ENCODE data around the gene NDUFA5. TPM values are rescaled to one million over a fixed set of nuclear protein-coding genes. Genes with fewer than 3 reads are reported as not detected.

NDUFA5 gene
- total RNA-seq, 1 donor from 2014 or later = 85.8 TPM

DNA sequence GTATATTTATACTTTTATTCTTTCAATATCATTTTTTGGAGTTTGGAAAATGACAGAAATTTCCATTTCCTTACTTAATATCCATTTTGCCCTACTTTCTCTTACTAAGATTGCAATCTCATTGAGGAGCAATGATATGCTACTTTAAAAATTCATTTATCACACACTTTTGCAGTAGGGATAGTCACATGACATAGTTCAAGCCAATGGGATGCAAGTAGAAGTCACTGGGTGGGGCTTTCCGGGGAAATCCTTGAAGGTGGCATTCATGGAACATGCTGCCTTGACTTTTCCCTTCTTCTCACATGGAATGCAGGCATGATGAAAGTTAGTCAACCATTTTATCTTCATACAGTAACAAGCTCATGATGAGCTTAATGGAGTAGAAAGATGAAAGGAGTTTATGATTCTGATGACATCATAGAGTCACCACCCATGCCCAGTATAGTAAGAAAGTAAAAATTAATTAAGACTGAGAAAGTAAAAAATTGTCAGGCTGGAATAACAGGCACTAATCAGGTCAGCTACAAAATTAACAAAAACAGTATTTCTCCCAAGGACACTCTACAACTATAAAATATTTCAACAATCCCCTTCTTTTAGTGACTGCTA lies 56.6 kb downstream of the NDUFA5 start:
- Mint-ChIP-seq H3K36me3 (no peaks in the 10 kb centered on the region), H3K4me3 (no peak overlapping the region), H3K27ac (no peak overlapping the region), H3K9me3 (peaks cover 3% of the 10 kb centered on the region), H3K27me3 (no peaks in the 10 kb centered on the region), H3K4me1 (ENCODE audit: unreplicated experiment) (peaks cover 6% of the 10 kb centered on the region)
- no peak for DNase-seq (ENCODE audit: extremely low spot score, unreplicated experiment)
- TF ChIP-seq, protein P1, sequence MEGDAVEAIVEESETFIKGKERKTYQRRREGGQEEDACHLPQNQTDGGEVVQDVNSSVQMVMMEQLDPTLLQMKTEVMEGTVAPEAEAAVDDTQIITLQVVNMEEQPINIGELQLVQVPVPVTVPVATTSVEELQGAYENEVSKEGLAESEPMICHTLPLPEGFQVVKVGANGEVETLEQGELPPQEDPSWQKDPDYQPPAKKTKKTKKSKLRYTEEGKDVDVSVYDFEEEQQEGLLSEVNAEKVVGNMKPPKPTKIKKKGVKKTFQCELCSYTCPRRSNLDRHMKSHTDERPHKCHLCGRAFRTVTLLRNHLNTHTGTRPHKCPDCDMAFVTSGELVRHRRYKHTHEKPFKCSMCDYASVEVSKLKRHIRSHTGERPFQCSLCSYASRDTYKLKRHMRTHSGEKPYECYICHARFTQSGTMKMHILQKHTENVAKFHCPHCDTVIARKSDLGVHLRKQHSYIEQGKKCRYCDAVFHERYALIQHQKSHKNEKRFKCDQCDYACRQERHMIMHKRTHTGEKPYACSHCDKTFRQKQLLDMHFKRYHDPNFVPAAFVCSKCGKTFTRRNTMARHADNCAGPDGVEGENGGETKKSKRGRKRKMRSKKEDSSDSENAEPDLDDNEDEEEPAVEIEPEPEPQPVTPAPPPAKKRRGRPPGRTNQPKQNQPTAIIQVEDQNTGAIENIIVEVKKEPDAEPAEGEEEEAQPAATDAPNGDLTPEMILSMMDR (conservative IDR thresholded peaks at IDR 0.05) = no peak

DNA sequence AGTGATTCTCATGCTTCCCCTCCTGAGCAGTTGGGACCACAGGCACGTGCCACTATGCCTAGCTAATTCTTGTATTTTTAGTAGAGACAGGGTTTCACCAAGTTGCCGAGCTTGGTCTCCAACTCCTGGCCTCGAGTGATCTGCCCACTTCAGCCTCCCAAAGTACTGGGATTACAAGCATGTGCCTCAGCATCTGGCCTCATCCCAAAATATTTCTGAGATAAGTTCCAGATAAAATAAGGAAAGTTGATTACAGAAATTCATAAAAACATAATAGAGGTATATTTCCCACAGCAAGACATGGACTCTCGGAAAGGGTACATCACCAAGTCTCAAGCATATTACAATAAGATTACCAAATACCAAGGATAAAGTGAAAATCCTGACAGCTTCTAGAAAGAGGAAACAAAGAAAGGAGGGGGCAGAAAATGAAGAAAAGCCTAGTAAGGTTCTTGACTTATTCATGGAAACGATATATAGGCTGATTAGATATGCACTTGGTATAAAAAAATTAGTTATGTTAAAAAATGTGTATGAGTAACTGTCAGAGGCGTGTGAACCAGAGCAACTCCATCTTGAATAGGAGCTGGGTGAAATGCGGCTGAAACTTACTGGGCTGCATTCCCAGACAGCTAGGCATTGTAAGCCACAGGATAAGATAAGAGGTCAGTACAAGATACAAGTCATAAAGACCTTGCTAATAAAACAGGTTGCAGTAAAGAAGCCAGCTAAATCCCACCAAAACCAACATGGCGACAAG lies 58.2 kb downstream of the NDUFA5 start:
- Mint-ChIP-seq H3K27me3 (no peaks in the 10 kb centered on the region), H3K4me1 (ENCODE audit: unreplicated experiment) (peaks cover 6% of the 10 kb centered on the region), H3K36me3 (no peaks in the 10 kb centered on the region), H3K4me3 (no peak overlapping the region), H3K27ac (no peak overlapping the region), H3K9me3 (no peaks in the 10 kb centered on the region)
- TF ChIP-seq, protein P1 (conservative IDR thresholded peaks at IDR 0.05) = no peak
- no peak for DNase-seq (ENCODE audit: extremely low spot score, unreplicated experiment)

DNA sequence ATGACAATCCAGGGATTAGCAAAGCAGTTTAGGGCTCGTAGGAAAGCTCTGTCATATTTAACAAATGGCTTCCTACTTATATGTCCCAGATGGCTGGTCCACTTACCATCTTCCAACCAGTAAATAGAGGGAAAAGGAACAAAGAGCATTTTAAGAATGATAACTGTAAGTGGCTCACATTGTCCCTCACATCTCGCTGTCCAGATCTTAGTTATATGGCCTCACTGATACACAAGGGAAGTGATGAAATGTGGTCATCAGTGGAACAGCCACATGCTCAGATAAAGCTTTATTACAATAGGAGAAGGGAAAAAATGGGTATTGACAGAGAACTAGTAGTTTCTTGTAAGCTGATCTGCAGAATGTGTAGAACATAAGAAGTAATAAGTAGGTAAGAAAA lies 59.0 kb downstream of the NDUFA5 start:
- no peak overlapping the region for H3K27ac Mint-ChIP-seq
- DNase-seq (ENCODE audit: extremely low spot score, unreplicated experiment) = no peak
- H3K27me3 Mint-ChIP-seq = no peaks in the 10 kb centered on the region
- H3K4me3 Mint-ChIP-seq = no peak overlapping the region
- H3K4me1 Mint-ChIP-seq (ENCODE audit: unreplicated experiment) = peaks cover 6% of the 10 kb centered on the region
- H3K36me3 Mint-ChIP-seq = no peaks in the 10 kb centered on the region
- TF ChIP-seq, protein P1 (conservative IDR thresholded peaks at IDR 0.05) = no peak
- no peaks in the 10 kb centered on the region for H3K9me3 Mint-ChIP-seq

DNA sequence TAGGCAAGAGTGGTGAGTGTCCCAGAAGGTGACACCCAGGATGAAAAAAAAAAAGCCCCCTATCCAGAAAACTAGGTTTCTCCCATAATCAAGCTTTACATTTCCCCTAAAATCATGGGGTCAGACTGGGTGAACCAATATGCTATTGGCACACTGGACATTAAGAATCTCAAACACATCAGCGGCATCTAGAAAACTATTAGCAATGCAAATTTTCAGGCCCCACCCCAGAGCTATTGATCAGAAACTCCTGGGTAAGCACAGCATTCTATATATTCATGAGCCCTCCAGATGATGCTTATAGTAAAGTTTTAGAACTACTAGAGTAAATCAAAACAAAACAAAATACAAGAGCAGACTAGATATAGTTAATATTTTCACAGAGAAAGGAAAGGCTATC lies 59.6 kb downstream of the NDUFA5 start:
- no peak overlapping the region for H3K4me3 Mint-ChIP-seq
- H3K27me3 Mint-ChIP-seq = no peaks in the 10 kb centered on the region
- no peak overlapping the region for H3K27ac Mint-ChIP-seq
- H3K4me1 Mint-ChIP-seq (ENCODE audit: unreplicated experiment) = peaks cover 6% of the 10 kb centered on the region
- H3K36me3 Mint-ChIP-seq = no peaks in the 10 kb centered on the region
- H3K9me3 Mint-ChIP-seq = no peaks in the 10 kb centered on the region
- TF ChIP-seq, protein P1 (conservative IDR thresholded peaks at IDR 0.05) = no peak
- no peak for DNase-seq (ENCODE audit: extremely low spot score, unreplicated experiment)

DNA sequence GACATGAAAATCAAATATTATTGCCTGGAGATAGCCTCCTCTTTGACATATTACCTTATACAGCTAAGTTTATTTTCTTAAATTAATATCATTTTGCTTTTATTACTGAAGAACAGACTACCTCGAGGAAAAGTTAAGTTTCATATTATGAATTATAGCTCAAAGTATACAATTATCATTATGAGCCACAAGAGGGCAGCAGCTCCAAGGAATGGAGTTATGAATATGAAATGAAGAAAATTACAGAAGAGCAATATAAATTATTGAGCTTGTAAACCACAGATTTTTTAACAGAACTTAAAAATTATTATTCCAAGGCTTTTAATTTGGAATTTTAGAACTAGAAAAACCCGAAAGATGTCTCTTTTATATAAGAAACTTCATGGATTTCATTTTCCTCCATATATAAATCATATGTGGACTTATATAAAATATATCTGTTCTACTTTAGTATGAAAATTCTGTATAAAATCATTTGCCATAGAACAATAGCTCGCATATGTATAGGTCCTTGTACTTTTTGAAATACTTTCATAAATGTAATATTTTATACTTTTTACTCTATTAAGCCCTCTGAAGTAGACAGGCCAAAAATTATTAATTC lies 63.3 kb downstream of the NDUFA5 start:
- H3K4me3 Mint-ChIP-seq = no peak overlapping the region
- no peaks in the 10 kb centered on the region for H3K36me3 Mint-ChIP-seq
- no peaks in the 10 kb centered on the region for H3K4me1 Mint-ChIP-seq (ENCODE audit: unreplicated experiment)
- H3K27me3 Mint-ChIP-seq = no peaks in the 10 kb centered on the region
- H3K27ac Mint-ChIP-seq = no peak overlapping the region
- TF ChIP-seq, protein P1 (conservative IDR thresholded peaks at IDR 0.05) = peak; percentile 89
- no peak for DNase-seq (ENCODE audit: extremely low spot score, unreplicated experiment)
- no peaks in the 10 kb centered on the region for H3K9me3 Mint-ChIP-seq

Data from type B pancreatic cell (in vitro differentiated cells).